Endothelial cell of umbilical vein (primary cell): Measurements from ENCODE around the gene PRRX2.

Experiments
- POLR2A ChIP-seq: IDR thresholded peaks from 2 replicates; pipeline ENCODE4 v1.6.1; 2012; ENCODE audit warnings: low read depth, mild to moderate bottlenecking, control low read depth, low read length
- POLR2AphosphoS5 ChIP-seq: IDR thresholded peaks from 2 replicates; pipeline ENCODE4 v1.6.1; 2012; ENCODE audit warnings: low read depth, mild to moderate bottlenecking, control low read depth, low read length, moderate library complexity; ENCODE audit not compliant: insufficient read depth

DNA sequence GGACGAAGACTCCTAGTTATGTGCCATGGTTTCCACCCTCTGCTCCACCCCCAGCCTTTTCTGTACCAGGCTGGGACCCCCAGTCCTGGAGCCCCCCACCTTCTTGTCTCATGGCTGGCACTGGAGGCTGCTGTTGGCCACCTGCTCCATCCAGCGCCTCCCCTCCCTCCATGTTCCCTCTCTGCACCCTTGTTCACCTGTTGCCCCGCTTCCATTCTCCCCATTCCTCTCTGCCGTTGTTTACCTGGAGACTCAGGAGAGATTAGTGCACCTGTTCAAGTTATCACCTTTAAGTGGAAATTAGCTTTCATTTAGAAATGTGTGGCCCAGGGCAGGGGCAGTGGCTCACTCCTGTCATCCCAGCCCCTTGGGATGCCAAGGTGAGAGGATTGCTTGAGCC lies 32.2 kb upstream of the PRRX2 start:
- no peak for TF ChIP-seq POLR2A
- TF ChIP-seq POLR2AphosphoS5: no peak
